HCT116 (cell line): ENCODE measurements around the gene DDX60. TPM values are rescaled to one million over a fixed set of nuclear protein-coding genes. Genes with fewer than 3 reads are reported as not detected.

Experiments
- ATAC-seq: fragments of 200-7000 bp; cut with Tn5 transposase; 2 replicates; pipeline ENCODE4 v1.9.1; 2020; ENCODE audit warnings: mild to moderate bottlenecking, moderate library complexity
- BruUV-seq: library from RNA; stranded (reverse); fragments of 400-500 nt; replicated peaks from 2 replicates; lab custom pipeline; 2021; lab: Mats Ljungman, UMichigan
- CTCF ChIA-PET: fragments of 300-600 bp; sonication (Branson Sonifier 250); formaldehyde crosslinking; loops from one replicate; lab custom pipeline; 2021; ENCODE audit warnings: antibody characterized with exemption; lab: Charles Lee
- POLR2A ChIA-PET: fragments of 300-600, 350-600 bp; sonication (Branson Sonifier 250); formaldehyde crosslinking; loops from one replicate; lab custom pipeline; 2021; ENCODE audit warnings: antibody characterized with exemption; lab: Charles Lee
- RAD21 ChIA-PET, 2 experiments: fragments of 300-600 bp; sonication (Branson Sonifier 250); formaldehyde crosslinking; loops; one replicate each; lab custom pipeline; 2023; ENCODE audit warnings: low total read pairs in 2 of 2; ENCODE audit not compliant: uncharacterized antibody in 2 of 2, unreplicated experiment in 2 of 2, low non-redundant PET in 1 of 2; lab: Charles Lee
- DNase-seq: peaks from one replicate; pipeline ENCODE4 v3.0.0-alpha.2; 2010; ENCODE audit warnings: low read depth, low spot score
- H2AFZ ChIP-seq: fragments of 200-600 bp; shearing (Covaris generic), sonication (generic); 2 replicates; pipeline ENCODE4 v1.6.1; 2017; ENCODE audit warnings: low read depth, mixed run types, mixed read lengths, antibody characterized with exemption, low read length; ENCODE audit not compliant: poor library complexity, severe bottlenecking
- H3K27ac ChIP-seq: 2 replicates; pipeline ENCODE4 v1.5.1; 2012; ENCODE audit warnings: low read depth, low read length
- H3K27me3 ChIP-seq: fragments of 200-600 bp; sonication (generic); 2 replicates; pipeline ENCODE4 v1.6.1; 2016; ENCODE audit warnings: mixed run types, low read length, mixed read lengths; ENCODE audit not compliant: insufficient read depth
- H3K36me3 ChIP-seq, 2 experiments: fragments of 200-500 bp in 1 of 2; fragments of 200-600 bp in 1 of 2; sonication (Bioruptor generic) in 1 of 2; sonication (generic) in 1 of 2; 2 replicates each; pipeline versions ENCODE4 v1.5.1 to v1.6.1; 2014 to 2016; ENCODE audit warnings: low read length in 2 of 2, inconsistent platforms in 1 of 2, mixed read lengths in 1 of 2, mixed run types in 1 of 2; ENCODE audit not compliant: insufficient read depth in 2 of 2, control insufficient read depth in 1 of 2
- H3K4me1 ChIP-seq, 2 experiments: fragments of 200-600 bp in 1 of 2; sonication (generic) in 1 of 2; 2 replicates each; pipeline versions ENCODE4 v1.5.1 to v1.6.1; 2012 to 2017; ENCODE audit warnings: low read length in 2 of 2, inconsistent platforms in 1 of 2, mild to moderate bottlenecking in 1 of 2, mixed read lengths in 1 of 2, mixed run types in 1 of 2, moderate library complexity in 1 of 2; ENCODE audit not compliant: insufficient read depth in 2 of 2, control insufficient read depth in 1 of 2
- H3K4me2 ChIP-seq: fragments of 200-600 bp; sonication (generic); 2 replicates; pipeline ENCODE4 v1.6.1; 2017; ENCODE audit warnings: mixed run types, low read length, mixed read lengths
- H3K4me3 ChIP-seq, 2 experiments: fragments of 200-600 bp in 1 of 2; sonication (generic) in 1 of 2; replicated peaks in 1 of 2; 2 replicates each; pipeline ENCODE4 v1.5.1; 2011 to 2016; ENCODE audit warnings: low read length in 2 of 2, control low read depth in 1 of 2, low read depth in 1 of 2, mild to moderate bottlenecking in 1 of 2, mixed read lengths in 1 of 2, mixed run types in 1 of 2
- H3K79me2 ChIP-seq: fragments of 200-600 bp; sonication (generic); 2 replicates; pipeline ENCODE4 v1.6.1; 2017; ENCODE audit warnings: mild to moderate bottlenecking, mixed run types, low read length, moderate library complexity, mixed read lengths; ENCODE audit not compliant: insufficient read depth
- H3K9ac ChIP-seq: fragments of 200-600 bp; sonication (generic); 2 replicates; pipeline ENCODE4 v1.6.1; 2016; ENCODE audit warnings: low read length, mixed read lengths
- H3K9me2 ChIP-seq: fragments of 200-600 bp; sonication (generic), shearing (Covaris generic); 2 replicates; pipeline ENCODE4 v1.6.1; 2017; ENCODE audit warnings: mixed run types, mild to moderate bottlenecking, moderate library complexity; ENCODE audit not compliant: insufficient read depth
- H3K9me3 ChIP-seq, 2 experiments: fragments of 200-500 bp in 1 of 2; fragments of 200-600 bp in 1 of 2; sonication (Bioruptor generic) in 1 of 2; sonication (generic) in 1 of 2; 2 replicates each; pipeline ENCODE4 v1.6.1; 2014 to 2017; ENCODE audit warnings: low read length in 2 of 2, mixed read lengths in 2 of 2, inconsistent platforms in 1 of 2, low read depth in 1 of 2, mild to moderate bottlenecking in 1 of 2, mixed run types in 1 of 2, moderate library complexity in 1 of 2; ENCODE audit not compliant: control insufficient read depth in 1 of 2, insufficient read depth in 1 of 2
- H4K20me1 ChIP-seq: fragments of 200-600 bp; sonication (generic), shearing (Covaris generic); 2 replicates; pipeline ENCODE4 v1.6.1; 2017; ENCODE audit warnings: mixed run types, mild to moderate bottlenecking, moderate library complexity; ENCODE audit not compliant: insufficient read depth
- CEBPB ChIP-seq: IDR thresholded peaks from 2 replicates; pipeline ENCODE4 v1.6.1; 2012; ENCODE audit warnings: low read depth
- EZH2 ChIP-seq: fragments of 200-600 bp; sonication (generic); IDR thresholded peaks from 2 replicates; pipeline ENCODE4 v1.6.1; 2017; ENCODE audit warnings: antibody characterized with exemption, mixed run types
- EZH2phosphoT487 ChIP-seq: fragments of 200-600 bp; IDR thresholded peaks from 2 replicates; pipeline ENCODE4 v1.6.1; 2018; ENCODE audit warnings: antibody characterized with exemption, borderline replicate concordance
- FOSL1 ChIP-seq: IDR thresholded peaks from 2 replicates; pipeline ENCODE4 v1.6.1; 2012; ENCODE audit warnings: low read depth
- JUND ChIP-seq: IDR thresholded peaks from 2 replicates; pipeline ENCODE4 v1.6.1; 2012
- RAD21 ChIP-seq: IDR thresholded peaks from 2 replicates; pipeline ENCODE4 v1.6.1; 2012; ENCODE audit warnings: low read depth, mild to moderate bottlenecking
- SIN3A ChIP-seq: IDR thresholded peaks from 2 replicates; pipeline ENCODE4 v1.6.1; 2012; ENCODE audit warnings: low read depth
- SP1 ChIP-seq: IDR thresholded peaks from 2 replicates; pipeline ENCODE4 v1.6.1; 2012; ENCODE audit warnings: low read depth
- ZFX ChIP-seq: fragments of 450-650 bp; IDR thresholded peaks from 2 replicates; pipeline ENCODE4 v1.6.1; 2017
- ZNF274 ChIP-seq: fragments of 200-500 bp; sonication (Bioruptor generic); IDR thresholded peaks from 2 replicates; pipeline ENCODE4 v1.6.1; 2014; ENCODE audit warnings: mild to moderate bottlenecking, low read depth, low read length, inconsistent platforms
- intact Hi-C: fragments of 100-400 bp; cut with micrococcal nuclease; formaldehyde crosslinking; loops from 2 replicates; pipeline ENCODE4 v1.10.0; 2022
- total RNA-seq: library from RNA; stranded (reverse); gene quantifications from one replicate; pipeline ENCODE4 v1.2.1, GENCODE V29; 2021; ENCODE audit not compliant: unreplicated experiment
- TF ChIP-seq, protein P1 (sequence below): IDR thresholded peaks from 2 replicates; pipeline ENCODE4 v1.6.1; 2011; ENCODE audit warnings: mild to moderate bottlenecking, low read length, moderate library complexity; ENCODE audit not compliant: insufficient replicate concordance; ENCODE audit errors: extremely low read depth
- TF ChIP-seq, protein P2 (sequence below): IDR thresholded peaks from 2 replicates; pipeline ENCODE4 v1.6.1; 2012
- TF ChIP-seq, protein P3 (sequence below), 3 experiments: fragments of 200-600 bp in 1 of 3; sonication (generic) in 1 of 3; IDR thresholded peaks in 2 of 3; conservative IDR thresholded peaks in 1 of 3; 2 replicates each; pipeline ENCODE4 v1.5.1; 2012 to 2017; ENCODE audit warnings: low read depth in 2 of 3, low read length in 2 of 3, antibody characterized with exemption in 1 of 3, borderline replicate concordance in 1 of 3, control low read depth in 1 of 3, mild to moderate bottlenecking in 1 of 3, mixed read lengths in 1 of 3, mixed run types in 1 of 3, moderate library complexity in 1 of 3; ENCODE audit not compliant: insufficient read depth in 1 of 3

The DDX60 gene
- total RNA-seq, 1 experiment from 2014 or later: 6.5 TPM

DNA sequence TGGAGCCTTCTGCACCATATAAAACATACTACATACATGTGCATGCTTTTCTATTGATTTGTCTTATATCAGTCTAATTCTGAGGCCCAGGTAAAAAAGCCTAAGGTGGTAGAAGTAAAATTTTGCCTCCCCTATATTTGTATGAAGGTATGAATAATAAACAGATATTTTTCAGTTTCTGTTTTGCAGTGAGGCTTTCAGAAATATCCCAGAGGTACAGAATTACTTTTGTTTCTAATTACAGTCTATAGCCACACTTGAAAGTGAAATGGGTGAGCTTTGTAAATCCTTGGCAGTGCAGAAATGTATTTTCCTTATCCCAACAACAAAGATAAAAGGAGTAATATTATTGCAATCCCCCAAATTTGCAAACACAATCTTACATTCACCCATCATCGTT lies 59.5 kb downstream of the DDX60 start:
- CTCF ChIA-PET: no interaction called here
- Histone ChIP-seq H3K27ac (no peak overlapping the region), H3K4me3 (no peak overlapping the region), H2AFZ (no peak overlapping the region), H3K36me3 (no peaks in the 10 kb centered on the region), H3K27me3 (no peaks in the 10 kb centered on the region), H4K20me1 (no peaks in the 10 kb centered on the region), H3K9me3 (no peaks in the 10 kb centered on the region), H3K9me2 (no peaks in the 10 kb centered on the region), H3K4me1 (no peaks in the 10 kb centered on the region), H3K79me2 (no peaks in the 10 kb centered on the region), H3K9ac (no peak overlapping the region), H3K4me2 (no peak overlapping the region)
- no peak for TF ChIP-seq ZNF274
- TF ChIP-seq, protein P1, sequence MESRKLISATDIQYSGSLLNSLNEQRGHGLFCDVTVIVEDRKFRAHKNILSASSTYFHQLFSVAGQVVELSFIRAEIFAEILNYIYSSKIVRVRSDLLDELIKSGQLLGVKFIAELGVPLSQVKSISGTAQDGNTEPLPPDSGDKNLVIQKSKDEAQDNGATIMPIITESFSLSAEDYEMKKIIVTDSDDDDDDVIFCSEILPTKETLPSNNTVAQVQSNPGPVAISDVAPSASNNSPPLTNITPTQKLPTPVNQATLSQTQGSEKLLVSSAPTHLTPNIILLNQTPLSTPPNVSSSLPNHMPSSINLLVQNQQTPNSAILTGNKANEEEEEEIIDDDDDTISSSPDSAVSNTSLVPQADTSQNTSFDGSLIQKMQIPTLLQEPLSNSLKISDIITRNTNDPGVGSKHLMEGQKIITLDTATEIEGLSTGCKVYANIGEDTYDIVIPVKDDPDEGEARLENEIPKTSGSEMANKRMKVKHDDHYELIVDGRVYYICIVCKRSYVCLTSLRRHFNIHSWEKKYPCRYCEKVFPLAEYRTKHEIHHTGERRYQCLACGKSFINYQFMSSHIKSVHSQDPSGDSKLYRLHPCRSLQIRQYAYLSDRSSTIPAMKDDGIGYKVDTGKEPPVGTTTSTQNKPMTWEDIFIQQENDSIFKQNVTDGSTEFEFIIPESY: no peak
- TF ChIP-seq ZFX: no peak
- no peak for TF ChIP-seq SP1
- TF ChIP-seq, protein P2, sequence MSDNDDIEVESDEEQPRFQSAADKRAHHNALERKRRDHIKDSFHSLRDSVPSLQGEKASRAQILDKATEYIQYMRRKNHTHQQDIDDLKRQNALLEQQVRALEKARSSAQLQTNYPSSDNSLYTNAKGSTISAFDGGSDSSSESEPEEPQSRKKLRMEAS: no peak
- no peak for TF ChIP-seq EZH2
- TF ChIP-seq EZH2phosphoT487: no peak
- TF ChIP-seq CEBPB: no peak
- no peak for TF ChIP-seq JUND
- no peak for TF ChIP-seq SIN3A
- TF ChIP-seq RAD21: no peak
- TF ChIP-seq, protein P3, sequence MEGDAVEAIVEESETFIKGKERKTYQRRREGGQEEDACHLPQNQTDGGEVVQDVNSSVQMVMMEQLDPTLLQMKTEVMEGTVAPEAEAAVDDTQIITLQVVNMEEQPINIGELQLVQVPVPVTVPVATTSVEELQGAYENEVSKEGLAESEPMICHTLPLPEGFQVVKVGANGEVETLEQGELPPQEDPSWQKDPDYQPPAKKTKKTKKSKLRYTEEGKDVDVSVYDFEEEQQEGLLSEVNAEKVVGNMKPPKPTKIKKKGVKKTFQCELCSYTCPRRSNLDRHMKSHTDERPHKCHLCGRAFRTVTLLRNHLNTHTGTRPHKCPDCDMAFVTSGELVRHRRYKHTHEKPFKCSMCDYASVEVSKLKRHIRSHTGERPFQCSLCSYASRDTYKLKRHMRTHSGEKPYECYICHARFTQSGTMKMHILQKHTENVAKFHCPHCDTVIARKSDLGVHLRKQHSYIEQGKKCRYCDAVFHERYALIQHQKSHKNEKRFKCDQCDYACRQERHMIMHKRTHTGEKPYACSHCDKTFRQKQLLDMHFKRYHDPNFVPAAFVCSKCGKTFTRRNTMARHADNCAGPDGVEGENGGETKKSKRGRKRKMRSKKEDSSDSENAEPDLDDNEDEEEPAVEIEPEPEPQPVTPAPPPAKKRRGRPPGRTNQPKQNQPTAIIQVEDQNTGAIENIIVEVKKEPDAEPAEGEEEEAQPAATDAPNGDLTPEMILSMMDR (IDR thresholded peaks at IDR 0.05 in 2 of 3, conservative IDR thresholded peaks at IDR 0.05 in 1 of 3; ENCODE audit: borderline replicate concordance in 1 of 3, insufficient read depth in 1 of 3, low read depth in 2 of 3, low read length in 2 of 3): no peak
- TF ChIP-seq FOSL1: no peak
- intact Hi-C loops: no loop called here
- BruUV-seq: no TSS peak
- RAD21 ChIA-PET: no interaction called here
- POLR2A ChIA-PET: no interaction called here
- ATAC-seq (no peak), DNase-seq (no peak)
